Heart left ventricle (tissue), 16 donors: ENCODE measurements around the gene TEX29. TPM values are rescaled to one million over a fixed set of nuclear protein-coding genes. Genes with fewer than 3 reads are reported as not detected.

Experiments
- ATAC-seq, 4 donors: fragments of 200-7000 bp; cut with Tn5 transposase; one replicate each; pipeline ENCODE4 v1.9.1; 2020 to 2022; ENCODE audit warnings: moderate library complexity in 4 of 4, mild to moderate bottlenecking in 3 of 4, moderate number of reproducible peaks in 1 of 4
- DNase-seq, 5 donors: peaks; one replicate each; pipeline ENCODE4 v3.0.0-alpha.2; 2020
- H3K27ac ChIP-seq, 12 donors: fragments of 200-600 bp; sonication (generic) in 4 of 12; one replicate each; pipeline versions ENCODE4 v1.5.0 to v1.8.0; 2016 to 2022; ENCODE audit warnings: mild to moderate bottlenecking in 2 of 12
- H3K27me3 ChIP-seq, 9 donors: fragments of 200-600 bp; sonication (generic) in 2 of 9; one replicate each; pipeline versions ENCODE4 v1.5.1 to v1.8.0; 2016 to 2022; ENCODE audit warnings: mild to moderate bottlenecking in 3 of 9
- H3K36me3 ChIP-seq, 9 donors: fragments of 200-600 bp; sonication (generic) in 2 of 9; one replicate each; pipeline versions ENCODE4 v1.5.0 to v1.8.0; 2018 to 2022; ENCODE audit warnings: mild to moderate bottlenecking in 2 of 9
- H3K4me1 ChIP-seq, 12 donors: fragments of 200-600 bp; sonication (generic) in 4 of 12; one replicate each; pipeline versions ENCODE4 v1.5.0 to v1.8.0; 2016 to 2022; ENCODE audit warnings: mild to moderate bottlenecking in 3 of 12
- H3K4me3 ChIP-seq, 12 donors: fragments of 200-600 bp; sonication (generic) in 4 of 12; one replicate each; pipeline versions ENCODE4 v1.5.0 to v1.8.0; 2017 to 2022; ENCODE audit warnings: mild to moderate bottlenecking in 9 of 12, moderate library complexity in 4 of 12
- H3K9me3 ChIP-seq, 12 donors: fragments of 200-600 bp; sonication (generic) in 4 of 12; one replicate each; pipeline versions ENCODE4 v1.5.0 to v1.8.0; 2016 to 2022; ENCODE audit warnings: mild to moderate bottlenecking in 1 of 12
- CTCF ChIP-seq, 12 donors: fragments of 200-600 bp; sonication (generic) in 4 of 12; IDR thresholded peaks; one replicate each; pipeline versions ENCODE4 v1.5.0 to v1.8.0; 2018 to 2022; ENCODE audit warnings: antibody characterized with exemption in 12 of 12, mild to moderate bottlenecking in 5 of 12
- POLR2A ChIP-seq, 2 donors: fragments of 450-650 bp; IDR thresholded peaks; one replicate each; pipeline ENCODE4 v1.6.1; 2017; ENCODE audit warnings: antibody characterized with exemption in 2 of 2, mild to moderate bottlenecking in 2 of 2, moderate library complexity in 2 of 2
- WGBS, 4 donors: extraction: QIAGEN DNeasy Blood & Tissue Kit in 2 of 4; methylation state at CpG; one replicate each; pipeline versions ENCODE4 v1.1.5 to v1.1.7; 2013 to 2018; 5-methylcytosine and 5-hydroxymethylcytosine counted together
- intact Hi-C, 10 donors: fragments of 100-400 bp; cut with DNase I; formaldehyde crosslinking; loops; one replicate each; pipeline versions ENCODE4 v1.11.1 to v1.14.2; 2022
- polyA plus RNA-seq, 2 donors: library from polyadenylated mRNA; stranded (reverse); fragments of 200-250 nt; gene quantifications; one replicate each; pipeline ENCODE4 v1.2.3, GENCODE V29; 2013
- total RNA-seq, 9 donors: library from RNA; depleted of rRNA in 2 of 9; stranded (reverse); fragments of >200 nt in 2 of 9; fragmentation: NEBNext Ultra II Directional in 3 of 9; extraction: Animal tissue kit (Norgen Biotek cat#: 25700) in 3 of 9; gene quantifications; one replicate each; pipeline versions ENCODE4 v1.1.0 to v1.2.4, GENCODE V29; 2016 to 2023
- donor health status: ischemic (EF 13 %, LVEDD 7.1; RV severe dilation, severe dysfunction).
- donor health status: healthy with polysubstance abuse.
- donor health status: DM: no; HTN: yes; CAD: no.
- donor health status: DM: no; HTN: no; CAD: no.
- donor health status: ischemic (EF 25% LVEDD 6.9; RV normal size, moderate dysfunction).
- donor health status: ischemic (EF 25% LVEDD 5.7; RV mildly dilated, moderate dysfunction).
- donor health status: healthy.
- donor health status: DM: yes; HTN: yes; CAD: no.
- donor health status: ischemic (EF 35%, LVEDD 5.7; RV mildly dilated, moderate dysfunction).
- donor health status: nonischemic (EF 11% LVEDD 7.7; RV severe dilation, severe dysfunction).
- donor health status: DM: yes; HTN: yes; CAD: no.
- donor health status: PGD.
- donor health status: ischemic (EF 29% LVEDD 5.4; RV normal size, mild dysfunction).
- donor health status: nonischemic (EF 23%, LVEDD 6.1; RV moderate dilation, normal function).

TEX29 gene
- total and polyA plus RNA-seq, 11 donors = 0.15 to 0.57 (median 0.35) TPM; not detected in 6

- no peak for DNase-seq
- H3K36me3 ChIP-seq = no peaks in the 10 kb centered on the region
- 84 to 91% (median 89%) methylated on average over 5 of the region's 5 CpGs for WGBS, 4 donors
Observed at GRCh38 chr13:111370147-111370546, 49.7 kb downstream of the TEX29 start.

GRCh38 chr13:111370570-111371535 is 50.4 kb downstream of the TEX29 start:
- H3K27me3 ChIP-seq = peaks cover 0 to 3% (median 0%) of the 10 kb centered on the region in 9 donors
- no peak overlapping the region for H3K27ac ChIP-seq
- no peaks in the 10 kb centered on the region for H3K9me3 ChIP-seq
- intact Hi-C loops = no loop called here
- no peaks in the 10 kb centered on the region for H3K4me1 ChIP-seq
- no peak overlapping the region for H3K4me3 ChIP-seq
- WGBS, 4 donors = 84 to 89% (median 86%) methylated on average over 29 of the region's 29 CpGs
- TF ChIP-seq POLR2A (IDR thresholded peaks at IDR 0.05) (no peak), CTCF (IDR thresholded peaks at IDR 0.05) (no peak)
- ATAC-seq = no peak
- H3K36me3 ChIP-seq = no peaks in the 10 kb centered on the region
- DNase-seq = no peak

More at GRCh38 chr13:111370147-111370546, 49.7 kb downstream of the TEX29 start:
- no peak overlapping the region for H3K4me3 ChIP-seq
- H3K27ac ChIP-seq = no peak overlapping the region
- ATAC-seq = no peak
- intact Hi-C loops = no loop called here
- no peaks in the 10 kb centered on the region for H3K4me1 ChIP-seq
- peaks cover 0 to 3% (median 0%) of the 10 kb centered on the region in 9 donors for H3K27me3 ChIP-seq
- H3K9me3 ChIP-seq = no peaks in the 10 kb centered on the region
- TF ChIP-seq POLR2A (IDR thresholded peaks at IDR 0.05) = no peak
- no peak for TF ChIP-seq CTCF (IDR thresholded peaks at IDR 0.05)

GRCh38 chr13:111371720-111372119 is 51.3 kb downstream of the TEX29 start:
- Histone ChIP-seq H3K9me3 (no peaks in the 10 kb centered on the region), H3K36me3 (no peaks in the 10 kb centered on the region), H3K27me3 (peaks cover 0 to 3% (median 0%) of the 10 kb centered on the region in 9 donors), H3K4me3 (no peak overlapping the region), H3K27ac (no peak overlapping the region), H3K4me1 (no peaks in the 10 kb centered on the region)
- WGBS, 4 donors = 74 to 89% (median 81%) methylated on average over 7 of the region's 7 CpGs
- DNase-seq (no peak), ATAC-seq (no peak)
- TF ChIP-seq POLR2A (IDR thresholded peaks at IDR 0.05) (no peak), CTCF (IDR thresholded peaks at IDR 0.05) (no peak)
- intact Hi-C loops = no loop called here

GRCh38 chr13:111372651-111373425 is 52.4 kb downstream of the TEX29 start:
- peaks cover 0 to 4% (median 0%) of the 10 kb centered on the region in 12 donors for H3K9me3 ChIP-seq
- H3K4me1 ChIP-seq = no peaks in the 10 kb centered on the region
- TF ChIP-seq CTCF (IDR thresholded peaks at IDR 0.05) (no peak), POLR2A (IDR thresholded peaks at IDR 0.05) (no peak)
- H3K27me3 ChIP-seq = peaks cover 0 to 3% (median 0%) of the 10 kb centered on the region in 9 donors
- DNase-seq = no peak
- H3K4me3 ChIP-seq = no peak overlapping the region
- 74 to 83% (median 79%) methylated on average over 22 to 23 of the region's 23 CpGs for WGBS, 4 donors
- intact Hi-C loops = no loop called here
- no peaks in the 10 kb centered on the region for H3K36me3 ChIP-seq
- H3K27ac ChIP-seq = no peak overlapping the region
- ATAC-seq = no peak
